HG03521 (cell line): ENCODE measurements around the gene MZT2A.
"Not testable (repeated sequence)": the region's sequence is repeated elsewhere in the genome, so short reads cannot be mapped to it uniquely, and the experiment has no call there.

ENCODE experiments used
- ATAC-seq: cut with Tn5 transposase; IDR thresholded peaks from one replicate; pipeline ENCODE4 v1.9.1; 2021; ENCODE audit warnings: mild to moderate bottlenecking, moderate library complexity; ENCODE audit not compliant: unreplicated experiment

The MZT2A gene, protein sequence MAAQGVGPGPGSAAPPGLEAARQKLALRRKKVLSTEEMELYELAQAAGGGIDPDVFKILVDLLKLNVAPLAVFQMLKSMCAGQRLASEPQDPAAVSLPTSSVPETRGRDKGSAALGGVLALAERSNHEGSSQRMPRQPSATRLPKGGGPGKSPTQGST

DNA sequence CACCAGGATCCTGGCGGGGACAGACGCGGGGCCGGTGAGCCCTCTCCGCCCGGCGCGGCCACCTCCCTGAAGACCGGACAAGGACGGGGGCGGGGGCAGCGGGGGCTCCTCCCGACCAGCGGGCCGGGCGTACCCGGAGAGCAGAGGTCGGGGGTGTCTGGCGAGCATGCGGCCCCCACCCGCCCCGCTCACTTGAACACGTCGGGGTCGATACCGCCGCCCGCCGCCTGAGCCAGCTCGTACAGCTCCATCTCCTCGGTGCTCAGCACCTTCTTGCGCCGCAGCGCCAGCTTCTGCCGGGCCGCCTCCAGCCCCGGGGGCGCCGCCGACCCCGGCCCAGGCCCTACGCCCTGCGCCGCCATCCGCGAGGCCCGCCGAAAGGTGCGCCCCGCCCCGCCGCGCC is at the start of gene MZT2A:
Gene MZT2A, minus strand, starts transcription at position 383 of the 403 bp plus-strand sequence. Its CDS starts 21 bp downstream, at position 362.
- not testable (repeated sequence) for ATAC-seq

DNA sequence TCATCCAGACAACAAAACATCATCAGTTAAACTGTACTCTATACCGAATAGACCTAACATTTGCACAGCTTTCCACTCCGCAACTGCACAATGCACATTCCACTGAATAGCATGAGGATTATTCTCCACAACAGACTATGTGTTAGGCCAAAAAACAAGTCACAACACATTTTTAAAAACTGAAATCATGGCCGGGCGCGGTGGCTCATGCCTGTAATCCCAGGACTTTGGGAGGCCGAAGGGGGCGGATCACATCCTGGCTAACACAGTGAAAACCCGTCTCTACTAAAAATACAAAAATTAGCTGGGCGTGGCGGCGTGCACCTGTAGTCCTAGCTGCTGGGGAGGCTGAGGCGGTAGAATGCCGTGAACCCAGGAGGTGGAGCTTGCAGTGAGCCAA is 46.7 kb upstream of the MZT2A start:
- ATAC-seq = not testable (repeated sequence)

DNA sequence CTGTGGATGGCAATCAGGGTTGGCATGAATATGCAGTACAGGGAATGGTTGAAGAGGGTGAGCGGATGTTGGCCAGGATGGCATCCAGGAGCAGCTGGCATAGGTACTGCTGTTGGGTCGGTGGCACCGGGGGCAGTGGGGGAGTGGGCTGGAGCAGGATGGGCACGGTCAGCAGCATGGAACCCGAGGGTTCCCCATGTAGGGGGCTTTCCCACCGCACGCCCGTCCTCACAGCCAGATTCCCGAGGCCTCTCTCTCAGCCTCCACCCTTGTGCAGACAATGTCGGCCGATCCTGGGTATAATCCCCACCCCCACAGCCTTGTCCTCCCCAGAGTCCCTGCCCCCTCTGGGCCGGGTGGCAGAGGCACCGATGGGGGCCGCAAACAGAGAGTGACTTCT is 44.6 kb upstream of the MZT2A start:
- not testable (repeated sequence) for ATAC-seq

DNA sequence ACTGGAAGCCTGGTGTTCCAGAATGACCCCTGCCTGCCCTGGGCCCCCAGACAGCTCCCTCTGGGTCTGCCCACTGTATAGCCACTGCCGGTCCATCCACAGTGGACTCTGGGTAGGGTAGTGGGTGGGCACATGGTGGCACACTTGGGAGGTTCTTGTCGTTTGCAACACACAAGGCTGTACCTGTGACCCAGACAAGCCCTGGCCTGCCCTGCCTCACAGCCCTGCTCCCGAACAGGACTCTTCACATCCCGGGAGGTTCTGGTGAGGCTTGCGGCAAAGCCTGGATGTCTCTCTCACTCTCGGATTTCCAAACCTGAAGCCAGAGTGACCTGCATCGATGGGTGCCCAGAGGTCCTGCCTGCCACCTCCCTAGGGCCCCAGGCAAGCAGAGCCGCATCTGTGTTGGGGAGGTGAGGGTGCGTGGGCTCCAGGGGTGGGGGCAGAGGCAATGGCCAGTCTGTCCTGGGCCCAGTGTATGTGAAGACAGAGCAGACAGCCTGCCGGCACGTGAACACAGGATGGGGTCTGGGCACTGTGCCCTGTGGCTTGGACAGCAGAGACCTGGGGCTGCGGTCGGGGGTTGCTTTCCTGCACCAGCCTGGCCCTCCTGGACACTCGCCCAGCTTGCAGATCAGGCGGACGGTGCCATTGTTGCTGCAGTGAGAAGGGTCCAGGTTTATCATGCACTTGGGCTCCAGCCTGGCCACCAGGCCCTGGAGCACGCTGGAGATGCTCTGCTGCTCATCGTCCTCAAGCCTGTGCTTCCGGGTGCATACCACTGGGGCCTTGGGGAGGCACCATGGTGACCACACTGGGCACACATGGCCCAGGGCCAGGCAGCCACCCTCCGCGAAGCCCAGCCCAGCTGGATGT is 44.0 kb upstream of the MZT2A start:
- ATAC-seq = not testable (repeated sequence)

DNA sequence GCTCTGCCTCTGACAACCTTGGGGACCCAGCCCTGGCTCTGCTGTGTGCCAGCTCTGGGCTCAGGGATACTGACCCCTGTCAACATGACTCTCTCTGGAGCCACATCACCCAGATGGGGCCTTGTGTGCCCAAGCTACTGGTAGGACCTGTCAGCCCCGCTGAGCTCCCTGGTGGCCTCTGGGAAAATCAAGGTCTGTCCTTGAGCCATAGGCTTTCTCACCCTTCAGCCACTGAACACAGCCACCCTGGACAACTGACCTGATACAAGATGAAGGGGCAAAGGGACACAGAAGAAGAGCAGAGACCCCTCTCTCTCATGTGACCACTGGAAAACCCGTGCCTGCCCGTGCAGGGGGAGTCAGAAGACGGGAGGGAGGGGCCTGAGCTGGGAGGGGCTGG is 43.3 kb upstream of the MZT2A start:
- no peak for ATAC-seq

DNA sequence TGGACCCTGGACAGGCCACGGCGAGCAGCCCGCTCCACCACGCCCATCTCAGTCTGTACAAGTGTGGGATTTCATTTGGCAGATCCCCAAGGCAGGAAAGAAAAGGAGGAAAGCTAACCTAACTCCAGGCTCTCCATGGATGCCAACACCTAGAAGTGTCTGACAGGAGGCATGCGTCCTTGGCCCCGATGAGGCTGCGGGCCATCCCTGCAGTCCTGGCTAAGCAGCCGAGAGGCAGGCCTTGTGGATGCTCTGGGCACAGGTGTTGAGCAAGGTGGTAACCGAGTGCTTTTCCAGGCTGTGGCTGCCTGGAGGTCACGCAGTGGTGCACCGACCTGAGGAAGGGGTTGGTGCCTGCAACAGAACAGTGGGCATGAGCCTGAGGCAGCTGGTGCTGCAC is 42.8 kb upstream of the MZT2A start:
- not testable (repeated sequence) for ATAC-seq

DNA sequence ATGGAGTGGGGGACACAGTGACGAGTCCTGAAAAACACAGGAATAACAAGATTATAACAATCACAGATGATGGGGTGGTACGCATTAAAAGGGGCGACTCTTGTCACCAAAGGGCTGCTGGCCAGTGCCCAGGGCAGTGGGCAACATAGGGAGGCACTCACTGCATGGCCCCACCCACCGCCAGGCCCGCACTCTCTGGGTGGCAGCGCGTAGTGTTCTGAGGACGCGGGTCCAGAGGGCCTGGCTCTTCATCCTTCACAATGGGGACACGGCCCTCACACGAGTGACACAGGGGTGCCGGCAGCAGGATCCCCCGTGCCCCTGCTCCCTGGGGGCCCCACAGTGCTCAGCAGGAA is 42.1 kb upstream of the MZT2A start:
- ATAC-seq = not testable (repeated sequence)

DNA sequence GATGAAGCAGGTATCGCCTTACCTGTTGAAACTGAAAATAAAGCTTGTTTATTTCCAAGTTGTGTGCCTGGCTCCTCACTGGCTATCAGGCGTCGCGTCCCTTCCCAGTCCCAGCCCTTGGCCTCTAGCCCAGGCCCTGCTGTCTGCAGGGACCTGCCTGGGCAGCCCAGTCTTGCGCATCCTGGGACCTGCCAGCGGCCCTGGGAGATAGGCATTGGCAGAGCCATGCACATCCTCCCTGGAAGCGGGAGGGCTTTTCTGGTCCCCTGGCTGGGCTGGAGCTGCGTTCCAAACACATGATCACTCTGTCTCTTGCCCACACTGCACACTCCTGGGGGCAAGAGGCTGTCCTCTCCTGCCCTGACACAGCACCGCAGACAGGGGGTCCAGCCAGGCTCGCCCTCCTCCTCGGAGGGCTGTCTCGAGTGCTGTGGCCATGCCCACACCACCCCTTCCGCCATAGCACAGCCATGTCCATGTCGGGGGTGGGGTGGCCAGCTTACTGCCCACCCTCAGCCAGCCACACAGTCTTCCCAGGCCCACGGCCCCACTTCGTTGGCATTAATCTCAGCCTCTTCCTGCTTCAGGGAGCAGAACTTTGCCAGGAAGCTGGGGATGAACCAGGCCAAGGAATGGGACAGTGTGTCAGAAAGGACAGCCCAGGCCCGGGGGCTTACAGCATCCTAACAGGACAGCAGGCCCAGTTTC is 41.6 kb upstream of the MZT2A start:
- not testable (repeated sequence) for ATAC-seq

DNA sequence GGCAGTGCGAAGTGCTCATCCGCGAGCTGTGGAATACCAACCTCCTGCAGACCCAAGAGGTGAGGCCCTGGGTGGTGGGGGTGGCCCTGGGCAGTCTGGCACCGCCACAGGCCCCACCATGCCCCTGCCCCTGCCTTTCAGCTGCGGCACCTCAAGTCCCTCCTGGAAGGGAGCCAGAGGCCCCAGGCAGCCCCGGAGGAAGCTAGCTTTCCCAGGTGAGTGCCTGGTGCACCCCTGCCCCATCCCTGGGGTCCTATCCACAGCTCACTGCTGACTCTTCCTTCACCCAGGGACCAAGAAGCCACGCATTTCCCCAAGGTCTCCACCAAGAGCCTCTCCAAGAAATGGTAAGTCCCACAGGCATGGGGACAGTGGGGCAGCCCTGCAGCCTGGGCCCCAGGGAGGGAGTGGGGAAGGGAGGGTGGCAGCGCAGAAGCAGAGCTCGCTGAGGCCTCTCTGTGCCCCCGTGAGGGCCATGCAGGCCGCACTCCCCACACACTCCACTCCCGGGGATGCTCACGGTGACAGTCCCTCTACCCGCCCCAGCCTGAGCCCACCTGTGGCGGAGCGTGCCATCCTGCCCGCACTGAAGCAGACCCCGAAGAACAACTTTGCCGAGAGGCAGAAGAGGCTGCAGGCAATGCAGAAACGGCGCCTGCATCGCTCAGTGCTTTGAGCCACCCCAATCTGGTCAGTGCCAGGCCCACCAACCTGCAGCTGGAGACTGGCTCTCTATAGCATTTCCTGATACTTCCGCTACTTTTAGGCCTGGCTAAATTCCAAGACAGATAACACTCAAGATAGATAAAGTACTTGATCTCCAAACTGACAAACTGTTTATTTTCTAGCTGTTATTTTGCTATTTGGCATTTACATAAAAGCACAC is 40.8 kb upstream of the MZT2A start:
- not testable (repeated sequence) for ATAC-seq

DNA sequence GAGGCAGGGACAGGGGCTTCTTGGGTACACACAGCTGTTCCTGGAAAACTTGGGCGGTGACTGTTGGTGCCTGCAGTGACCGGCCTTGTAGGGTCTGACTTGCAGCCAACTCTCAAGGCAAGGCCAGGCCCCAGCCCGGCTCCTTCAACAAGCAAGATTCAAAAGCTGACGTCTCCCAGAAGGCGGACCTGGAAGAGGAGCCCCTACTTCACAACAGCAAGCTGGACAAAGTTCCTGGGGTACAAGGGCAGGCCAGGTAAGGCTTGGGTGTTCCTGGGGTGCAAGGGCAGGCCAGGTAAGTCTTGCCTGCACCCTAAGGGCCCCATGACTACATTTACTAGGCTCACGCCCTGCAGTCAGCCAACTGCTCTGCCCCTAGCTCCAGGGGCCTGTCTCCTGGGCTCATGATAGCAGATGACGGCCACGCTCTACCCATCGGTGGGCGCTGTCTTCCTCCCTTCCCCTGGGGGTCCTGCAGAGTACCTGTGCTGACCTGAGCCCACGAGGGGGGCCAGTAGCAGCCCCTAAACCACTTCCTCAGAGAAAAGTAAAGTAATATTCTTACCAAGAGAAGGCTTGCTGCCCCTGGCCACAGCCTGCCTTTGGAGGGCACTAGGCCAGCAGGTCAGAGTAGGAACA is 39.5 kb upstream of the MZT2A start:
- ATAC-seq = not testable (repeated sequence)

DNA sequence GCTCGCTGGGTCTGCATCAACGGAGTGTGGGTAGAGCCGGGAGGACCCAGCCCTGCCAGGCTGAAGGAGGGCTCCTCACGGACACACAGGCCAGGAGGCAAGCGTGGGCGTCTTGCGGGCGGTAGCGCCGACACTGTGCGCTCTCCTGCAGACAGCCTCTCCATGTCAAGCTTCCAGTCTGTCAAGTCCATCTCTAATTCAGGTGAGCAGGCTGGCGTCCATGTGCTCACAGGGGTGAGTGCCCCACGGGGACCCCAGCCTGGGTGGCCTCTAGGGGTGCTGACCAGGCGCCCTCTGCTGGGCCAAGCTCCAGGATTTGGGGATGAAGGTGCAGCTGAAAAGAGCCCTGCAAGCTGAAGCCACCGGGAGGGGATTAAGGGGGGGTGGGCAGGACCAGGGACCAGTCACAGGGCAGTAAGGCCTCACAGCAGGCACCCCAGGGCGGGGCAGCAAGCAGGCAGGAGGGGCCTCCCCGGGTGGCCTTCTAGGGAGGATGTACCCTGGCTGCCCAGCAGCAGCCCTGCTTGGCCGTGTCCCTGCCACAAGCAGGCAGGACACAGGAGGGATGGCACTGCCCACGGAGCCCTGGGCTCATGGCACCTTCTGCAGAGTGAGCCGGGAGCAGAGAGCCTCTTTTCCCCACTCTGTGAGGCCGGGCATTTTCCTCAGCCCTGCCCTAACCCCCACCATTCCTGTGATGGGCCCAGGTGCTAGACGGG is 38.6 kb upstream of the MZT2A start:
- ATAC-seq = not testable (repeated sequence)

DNA sequence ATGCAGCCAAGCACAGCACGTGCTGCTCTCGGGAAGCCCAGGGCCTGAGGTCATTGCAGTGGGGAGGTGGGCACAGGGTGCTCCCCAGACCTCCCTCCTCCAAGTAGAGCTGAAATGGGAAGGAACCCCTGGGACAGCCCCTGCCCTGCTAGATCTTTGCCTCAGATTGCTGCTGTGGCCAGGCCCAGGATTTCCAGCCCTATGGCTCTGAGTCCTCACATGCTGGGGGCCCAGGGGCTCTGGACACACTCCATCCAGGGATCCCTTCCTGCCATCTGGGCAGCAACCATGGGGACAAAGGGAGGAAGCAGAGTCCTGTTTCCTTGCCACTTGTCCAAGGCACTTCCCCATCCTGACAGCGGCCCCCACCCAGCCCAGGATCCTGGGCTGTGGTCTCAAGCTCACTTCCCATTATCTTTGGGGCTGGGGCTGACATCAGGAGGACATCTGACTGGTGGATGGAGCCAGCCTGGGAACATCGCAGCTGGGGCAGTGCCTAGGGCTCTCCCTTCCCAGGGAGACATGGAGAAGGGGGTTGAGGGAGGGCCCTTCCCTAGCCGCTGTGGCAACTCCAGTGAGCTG is 37.8 kb upstream of the MZT2A start:
- ATAC-seq = not testable (repeated sequence)

DNA sequence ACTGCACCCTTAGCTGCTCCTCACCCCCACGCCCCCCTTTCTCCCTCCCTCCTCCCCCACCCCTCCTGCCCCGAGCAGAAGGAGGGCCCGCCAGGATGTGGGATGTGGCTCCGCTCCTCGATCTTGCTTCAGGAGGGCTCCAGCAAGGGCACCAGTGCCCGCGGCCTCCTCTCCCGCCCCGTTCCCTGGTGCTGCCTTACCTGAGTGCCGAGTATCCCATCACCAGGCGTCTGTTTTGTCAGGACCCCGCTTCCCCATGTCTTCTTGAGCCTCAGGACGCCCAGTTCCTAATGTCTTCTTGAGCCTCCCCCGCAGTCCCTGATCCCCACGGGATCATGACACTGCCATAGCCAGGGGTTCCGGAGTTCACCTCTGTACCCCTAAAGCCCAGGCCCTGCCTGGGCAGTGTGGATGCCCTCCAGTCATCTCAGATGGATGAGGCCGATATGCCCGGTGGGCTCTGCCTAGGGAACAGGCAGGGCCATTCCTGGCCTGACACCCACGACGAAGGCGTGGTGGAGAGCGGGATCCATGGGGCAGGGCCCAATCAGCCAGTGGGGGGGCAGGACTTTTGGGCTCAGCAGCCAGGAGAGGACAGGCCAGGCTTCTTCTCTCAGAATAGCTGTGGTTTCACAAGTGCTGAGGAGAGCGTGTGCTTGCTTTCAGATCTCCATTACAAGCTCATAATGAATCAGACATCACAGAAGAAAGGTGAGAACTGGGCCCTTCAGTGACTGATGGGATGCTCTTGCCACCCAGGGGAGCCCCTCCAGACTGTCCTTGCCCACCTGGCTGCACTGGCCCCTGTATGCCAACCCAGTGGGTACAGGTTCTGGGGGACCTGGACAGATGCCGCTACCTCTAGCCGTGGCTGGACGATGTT is 37.0 kb upstream of the MZT2A start:
- ATAC-seq = peak; percentile 44

DNA sequence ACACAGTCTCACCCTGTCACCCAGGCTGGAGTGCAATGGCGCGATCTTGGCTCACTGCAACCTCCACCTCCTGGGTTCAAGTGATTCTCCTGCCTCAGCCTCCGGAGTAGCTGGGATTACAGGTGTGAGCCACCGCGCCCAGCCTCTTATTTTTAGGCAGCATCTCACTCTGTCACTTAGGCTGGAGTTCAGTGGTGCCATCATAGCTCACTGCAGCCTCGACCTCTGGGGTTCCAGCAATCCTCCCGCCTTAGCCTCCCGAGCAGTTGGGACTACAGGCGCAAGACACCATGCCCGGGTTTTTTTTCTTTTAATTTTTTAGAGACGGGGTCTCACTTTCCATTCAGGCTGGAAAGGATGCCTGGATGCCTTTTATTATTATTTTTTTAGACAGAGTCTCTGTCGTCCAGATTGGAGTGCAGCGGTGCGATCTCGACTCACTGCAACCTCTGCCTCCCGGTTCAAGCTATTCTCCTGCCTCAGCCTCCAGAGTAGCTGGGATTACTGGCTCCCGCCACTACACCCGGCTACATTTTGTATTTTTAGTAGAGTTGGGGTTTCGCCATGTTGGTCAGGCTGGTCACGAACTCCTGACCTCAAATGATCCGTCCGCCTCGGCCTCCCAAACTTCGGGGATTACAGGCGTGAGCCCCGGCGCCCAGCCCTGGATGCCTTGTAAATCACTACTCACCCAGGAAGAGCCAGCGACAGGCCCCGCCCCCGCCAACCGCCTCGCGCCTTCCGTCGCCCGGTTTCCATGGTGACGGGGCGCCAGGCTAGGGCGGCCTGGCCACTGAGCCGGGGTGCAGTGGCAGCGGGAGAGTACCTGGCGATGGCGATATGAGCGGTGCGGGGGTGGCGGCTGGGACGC is 35.2 kb upstream of the MZT2A start, which contains the start of gene CCDC74A:
Gene CCDC74A, plus strand, starts transcription at position 758 of the 871 bp plus-strand sequence. Its CDS starts 83 bp downstream, at position 841.
- ATAC-seq = peak; percentile 84

DNA sequence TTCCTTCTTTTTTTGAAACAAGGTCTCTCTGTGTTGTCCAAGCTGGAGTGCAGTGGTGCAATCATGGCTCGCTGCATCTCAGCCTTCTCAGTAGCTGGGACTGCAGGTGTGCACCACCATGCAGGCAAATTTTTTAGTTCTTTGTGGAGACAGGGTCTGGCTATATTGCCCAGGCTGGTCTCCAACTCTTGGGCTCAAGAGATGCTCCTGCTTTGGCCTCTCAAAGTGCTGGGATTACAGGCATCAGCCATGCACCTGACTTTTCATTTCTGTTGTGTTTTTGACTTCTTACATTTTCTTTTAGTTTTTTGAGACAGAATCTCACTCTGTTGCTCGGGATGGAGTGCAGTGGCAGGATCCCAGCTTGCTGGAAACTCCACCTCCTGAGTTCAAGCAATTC is 33.1 kb upstream of the MZT2A start:
- not testable (repeated sequence) for ATAC-seq

DNA sequence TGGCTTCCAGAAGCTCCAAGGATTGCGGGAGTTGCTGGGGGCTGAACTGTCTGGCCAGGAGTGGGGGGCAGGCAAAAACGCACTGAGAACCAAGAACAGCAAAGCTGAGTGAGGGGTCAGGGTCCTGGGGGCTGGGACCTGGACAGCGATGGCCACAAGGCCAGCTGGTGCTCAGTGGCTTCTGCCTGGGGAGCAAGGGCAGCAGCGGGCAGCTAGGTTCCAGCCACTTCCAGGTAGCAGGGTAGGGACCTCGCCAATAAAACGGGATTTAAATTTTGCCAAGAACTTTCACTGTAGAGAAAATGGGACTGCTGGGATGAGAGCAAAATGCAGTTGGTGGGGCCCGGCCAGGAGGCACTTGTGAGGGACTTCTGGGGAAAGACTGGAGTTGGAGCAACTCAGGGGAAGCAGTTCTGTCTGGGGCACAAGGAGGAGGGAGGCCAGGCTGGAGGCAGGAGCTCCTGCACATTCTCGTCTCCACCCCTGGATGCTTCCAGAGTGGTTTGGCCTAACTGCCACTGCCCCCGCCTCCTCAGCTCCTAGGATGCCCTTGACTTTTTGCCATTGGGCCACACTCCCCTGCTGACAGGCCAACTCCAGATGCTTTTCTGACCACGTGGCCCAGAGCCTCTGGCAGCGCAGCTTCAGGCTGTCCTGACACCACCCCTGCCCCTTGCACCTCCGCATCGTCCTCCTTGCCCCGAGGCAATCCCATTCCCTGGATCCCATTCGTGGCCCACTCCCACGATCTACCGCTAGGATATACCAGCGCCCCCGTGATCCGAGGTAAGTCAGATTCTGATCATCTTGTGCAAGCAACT is 30.0 kb upstream of the MZT2A start:
- ATAC-seq = no peak
